Panc1 (cell line): ENCODE results near the gene OAS1. TPM values are rescaled to one million over a fixed set of nuclear protein-coding genes. Genes with fewer than 3 reads are reported as not detected.

Source experiments
- ATAC-seq: fragments of 200-7000 bp; cut with Tn5 transposase; 2 replicates; pipeline ENCODE4 v1.9.1; 2020; ENCODE audit warnings: mild to moderate bottlenecking, moderate library complexity
- BruUV-seq: library from RNA; stranded (reverse); fragments of 400-500 nt; replicated peaks from 2 replicates; lab custom pipeline; 2021; lab: Mats Ljungman, UMichigan
- CTCF ChIA-PET: fragments of 300-600 bp; sonication (Branson Sonifier 250); formaldehyde crosslinking; loops from one replicate; lab custom pipeline; 2022; ENCODE audit warnings: antibody characterized with exemption; lab: Charles Lee
- POLR2A ChIA-PET: fragments of 300-600 bp; sonication (Branson Sonifier 250); formaldehyde crosslinking; loops from one replicate; lab custom pipeline; 2022; ENCODE audit warnings: antibody characterized with exemption; lab: Charles Lee
- DNase-seq: peaks from one replicate; pipeline ENCODE4 v3.0.0-alpha.2; 2010; ENCODE audit warnings: low read depth, low spot score
- H3K27ac ChIP-seq: 2 replicates; pipeline ENCODE4 v1.5.1; 2011; ENCODE audit warnings: mild to moderate bottlenecking, low read length, inconsistent platforms
- H3K27me3 ChIP-seq: fragments of 200-500 bp; sonication (Bioruptor generic); 2 replicates; pipeline ENCODE4 v1.6.0; 2014; ENCODE audit warnings: low read length, inconsistent platforms; ENCODE audit not compliant: control insufficient read depth, insufficient read depth
- H3K36me3 ChIP-seq: fragments of 200-500 bp; sonication (Bioruptor generic); 2 replicates; pipeline ENCODE4 v1.5.1; 2014; ENCODE audit warnings: inconsistent platforms, mild to moderate bottlenecking, low read length, moderate library complexity; ENCODE audit not compliant: control insufficient read depth, insufficient read depth
- H3K4me1 ChIP-seq: 2 replicates; pipeline ENCODE4 v1.5.1; 2011; ENCODE audit warnings: inconsistent platforms, mild to moderate bottlenecking, low read length, moderate library complexity; ENCODE audit not compliant: control insufficient read depth, insufficient read depth
- H3K4me3 ChIP-seq, 2 experiments: 2 replicates each; pipeline ENCODE4 v1.5.1; 2011 to 2012; ENCODE audit warnings: low read depth in 2 of 2, low read length in 2 of 2, mild to moderate bottlenecking in 2 of 2, inconsistent platforms in 1 of 2, moderate library complexity in 1 of 2
- H3K9me3 ChIP-seq: fragments of 200-500 bp; sonication (Bioruptor generic); 2 replicates; pipeline ENCODE4 v1.5.1; 2014; ENCODE audit warnings: low read depth, mild to moderate bottlenecking, inconsistent platforms, low read length, moderate library complexity; ENCODE audit not compliant: control insufficient read depth, insufficient read depth
- POLR2AphosphoS5 ChIP-seq: IDR thresholded peaks from 2 replicates; pipeline ENCODE4 v1.6.1; 2012; ENCODE audit warnings: mild to moderate bottlenecking, low read depth, low read length, moderate library complexity
- SIN3A ChIP-seq: IDR thresholded peaks from 2 replicates; pipeline ENCODE4 v1.6.1; 2012; ENCODE audit warnings: low read depth, mild to moderate bottlenecking, low read length, moderate library complexity, borderline replicate concordance; ENCODE audit not compliant: insufficient read depth
- TCF7L2 ChIP-seq: IDR thresholded peaks from 2 replicates; pipeline ENCODE4 v1.6.1; 2011; ENCODE audit warnings: mild to moderate bottlenecking, low read depth, low read length, inconsistent platforms
- in situ Hi-C: cut with HindIII; loops from 2 replicates; pipeline ENCODE4 v1.10.0; 2016; ENCODE audit warnings: low sequenced_read_pairs, low pct_unique_long_range_greater_than_20kb
- intact Hi-C: fragments of 100-400 bp; cut with micrococcal nuclease; formaldehyde crosslinking; loops from one replicate; pipeline ENCODE4 v1.10.0; 2022; ENCODE audit not compliant: unreplicated experiment
- total RNA-seq: library from RNA; stranded (reverse); gene quantifications from one replicate; pipeline ENCODE4 v1.2.1, GENCODE V29; 2021; ENCODE audit not compliant: unreplicated experiment
- TF ChIP-seq, protein P1 (sequence below), 2 experiments: IDR thresholded peaks; 2 replicates each; pipeline ENCODE4 v1.6.1; 2011 to 2012; ENCODE audit warnings: low read depth in 2 of 2, control low read depth in 1 of 2, low read length in 1 of 2, mild to moderate bottlenecking in 1 of 2, moderate library complexity in 1 of 2; ENCODE audit not compliant: insufficient read depth in 1 of 2
- TF ChIP-seq, protein P2 (sequence below): fragments of 450-650 bp; IDR thresholded peaks from 2 replicates; pipeline ENCODE4 v1.5.1; 2017; ENCODE audit warnings: mild to moderate bottlenecking

The OAS1 gene
- total RNA-seq, 1 experiment from 2014 or later: 4.5 TPM

DNA sequence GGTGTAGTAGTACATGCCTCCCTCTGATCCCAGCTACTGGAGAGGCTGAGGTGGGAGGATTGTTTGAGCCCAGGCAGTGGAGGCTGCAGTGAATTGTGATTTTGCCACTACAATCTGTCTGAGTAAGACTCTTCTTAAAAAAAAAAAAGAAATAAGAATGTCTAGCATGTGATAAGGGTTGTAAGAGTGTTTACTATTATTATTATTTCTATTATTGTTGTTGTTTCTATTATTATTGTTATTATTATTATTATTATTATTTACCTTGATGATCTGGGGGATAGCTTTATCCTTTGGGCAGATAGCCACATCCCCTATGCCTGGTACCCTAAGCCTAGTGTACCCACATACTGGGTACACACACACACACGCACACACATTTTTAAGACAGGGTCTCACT lies 35.8 kb downstream of the OAS1 start:
- BruUV-seq: no TSS peak
- no peak for TF ChIP-seq SIN3A
- no peak for TF ChIP-seq TCF7L2
- TF ChIP-seq, protein P1, sequence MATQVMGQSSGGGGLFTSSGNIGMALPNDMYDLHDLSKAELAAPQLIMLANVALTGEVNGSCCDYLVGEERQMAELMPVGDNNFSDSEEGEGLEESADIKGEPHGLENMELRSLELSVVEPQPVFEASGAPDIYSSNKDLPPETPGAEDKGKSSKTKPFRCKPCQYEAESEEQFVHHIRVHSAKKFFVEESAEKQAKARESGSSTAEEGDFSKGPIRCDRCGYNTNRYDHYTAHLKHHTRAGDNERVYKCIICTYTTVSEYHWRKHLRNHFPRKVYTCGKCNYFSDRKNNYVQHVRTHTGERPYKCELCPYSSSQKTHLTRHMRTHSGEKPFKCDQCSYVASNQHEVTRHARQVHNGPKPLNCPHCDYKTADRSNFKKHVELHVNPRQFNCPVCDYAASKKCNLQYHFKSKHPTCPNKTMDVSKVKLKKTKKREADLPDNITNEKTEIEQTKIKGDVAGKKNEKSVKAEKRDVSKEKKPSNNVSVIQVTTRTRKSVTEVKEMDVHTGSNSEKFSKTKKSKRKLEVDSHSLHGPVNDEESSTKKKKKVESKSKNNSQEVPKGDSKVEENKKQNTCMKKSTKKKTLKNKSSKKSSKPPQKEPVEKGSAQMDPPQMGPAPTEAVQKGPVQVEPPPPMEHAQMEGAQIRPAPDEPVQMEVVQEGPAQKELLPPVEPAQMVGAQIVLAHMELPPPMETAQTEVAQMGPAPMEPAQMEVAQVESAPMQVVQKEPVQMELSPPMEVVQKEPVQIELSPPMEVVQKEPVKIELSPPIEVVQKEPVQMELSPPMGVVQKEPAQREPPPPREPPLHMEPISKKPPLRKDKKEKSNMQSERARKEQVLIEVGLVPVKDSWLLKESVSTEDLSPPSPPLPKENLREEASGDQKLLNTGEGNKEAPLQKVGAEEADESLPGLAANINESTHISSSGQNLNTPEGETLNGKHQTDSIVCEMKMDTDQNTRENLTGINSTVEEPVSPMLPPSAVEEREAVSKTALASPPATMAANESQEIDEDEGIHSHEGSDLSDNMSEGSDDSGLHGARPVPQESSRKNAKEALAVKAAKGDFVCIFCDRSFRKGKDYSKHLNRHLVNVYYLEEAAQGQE (IDR thresholded peaks at IDR 0.05; ENCODE audit: insufficient read depth in 1 of 2, low read depth in 2 of 2, low read length in 1 of 2): no peak
- TF ChIP-seq POLR2AphosphoS5: no peak
- TF ChIP-seq, protein P2, sequence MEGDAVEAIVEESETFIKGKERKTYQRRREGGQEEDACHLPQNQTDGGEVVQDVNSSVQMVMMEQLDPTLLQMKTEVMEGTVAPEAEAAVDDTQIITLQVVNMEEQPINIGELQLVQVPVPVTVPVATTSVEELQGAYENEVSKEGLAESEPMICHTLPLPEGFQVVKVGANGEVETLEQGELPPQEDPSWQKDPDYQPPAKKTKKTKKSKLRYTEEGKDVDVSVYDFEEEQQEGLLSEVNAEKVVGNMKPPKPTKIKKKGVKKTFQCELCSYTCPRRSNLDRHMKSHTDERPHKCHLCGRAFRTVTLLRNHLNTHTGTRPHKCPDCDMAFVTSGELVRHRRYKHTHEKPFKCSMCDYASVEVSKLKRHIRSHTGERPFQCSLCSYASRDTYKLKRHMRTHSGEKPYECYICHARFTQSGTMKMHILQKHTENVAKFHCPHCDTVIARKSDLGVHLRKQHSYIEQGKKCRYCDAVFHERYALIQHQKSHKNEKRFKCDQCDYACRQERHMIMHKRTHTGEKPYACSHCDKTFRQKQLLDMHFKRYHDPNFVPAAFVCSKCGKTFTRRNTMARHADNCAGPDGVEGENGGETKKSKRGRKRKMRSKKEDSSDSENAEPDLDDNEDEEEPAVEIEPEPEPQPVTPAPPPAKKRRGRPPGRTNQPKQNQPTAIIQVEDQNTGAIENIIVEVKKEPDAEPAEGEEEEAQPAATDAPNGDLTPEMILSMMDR: no peak
- Histone ChIP-seq H3K9me3 (no peaks in the 10 kb centered on the region), H3K4me1 (peaks cover 12% of the 10 kb centered on the region; the same call in 1 of the 2 replicates), H3K36me3 (no peaks in the 10 kb centered on the region), H3K4me3 (no peak overlapping the region), H3K27ac (no peak overlapping the region), H3K27me3 (no peaks in the 10 kb centered on the region)
- ChIA-PET CTCF (no interaction called here), POLR2A (no interaction called here)
- ATAC-seq (no peak), DNase-seq (no peak)
- in situ Hi-C loops: no loop called here
- intact Hi-C loops: no loop called here

DNA sequence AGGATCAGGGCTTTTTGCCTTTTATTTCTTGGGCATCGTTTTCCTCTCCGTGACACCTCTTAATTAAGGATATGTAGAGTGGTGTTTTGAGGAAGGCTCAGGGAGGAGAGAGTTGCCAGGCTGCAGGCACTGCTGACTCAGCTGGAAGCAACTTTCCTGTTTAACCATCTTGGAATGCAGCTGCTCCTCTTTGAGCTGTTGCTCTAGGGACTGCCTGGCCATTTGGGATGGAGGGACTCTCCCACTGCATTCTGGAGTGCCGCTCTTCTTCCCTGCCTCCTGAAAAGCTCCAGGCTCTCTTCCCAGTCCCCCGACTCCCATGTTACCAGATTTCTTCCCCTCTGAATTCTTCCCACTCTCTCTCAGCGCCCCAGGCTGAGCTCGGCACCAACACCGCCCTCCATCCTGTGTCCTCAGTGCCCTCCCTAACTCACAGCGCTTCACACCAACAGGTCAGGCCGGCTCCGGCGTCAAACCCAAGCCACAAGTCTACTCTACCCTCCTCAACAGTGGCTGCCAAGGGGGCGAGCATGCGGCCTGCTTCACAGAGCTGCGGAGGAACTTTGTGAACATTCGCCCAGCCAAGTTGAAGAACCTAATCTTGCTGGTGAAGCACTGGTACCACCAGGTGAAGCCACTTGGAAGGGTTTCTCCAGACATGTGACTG lies 37.4 kb downstream of the OAS1 start:
- ChIA-PET POLR2A (no interaction called here), CTCF (no interaction called here)
- no peaks in the 10 kb centered on the region for H3K36me3 ChIP-seq
- H3K4me1 ChIP-seq: peaks cover 8% of the 10 kb centered on the region; the same call in 1 of the 2 replicates
- H3K4me3 ChIP-seq: no peak overlapping the region
- BruUV-seq: no TSS peak
- no peaks in the 10 kb centered on the region for H3K9me3 ChIP-seq
- no peak overlapping the region for H3K27ac ChIP-seq
- intact Hi-C loops: no loop called here
- no peaks in the 10 kb centered on the region for H3K27me3 ChIP-seq
- ATAC-seq (no peak), DNase-seq (no peak)
- TF ChIP-seq POLR2AphosphoS5 (no peak), TCF7L2 (no peak), SIN3A (no peak)
- TF ChIP-seq, protein P2: no peak
- TF ChIP-seq, protein P1 (IDR thresholded peaks at IDR 0.05; ENCODE audit: insufficient read depth in 1 of 2, low read depth in 2 of 2, low read length in 1 of 2): no peak
- in situ Hi-C loops: no loop called here
